Vagina (tissue), 2 donors: Measurements from ENCODE around the gene PEMT. TPM values are rescaled to one million over a fixed set of nuclear protein-coding genes. Genes with fewer than 3 reads are reported as not detected.

Experiments
- DNase-seq, 2 donors: peaks; one replicate each; pipeline ENCODE4 v3.0.0-alpha.2; 2017; ENCODE audit errors: extremely low spot score in 2 of 2
- H3K27ac ChIP-seq: fragments of 200-600 bp; sonication (generic); one replicate; pipeline ENCODE4 v1.5.1; 2019
- H3K27me3 ChIP-seq: fragments of 200-600 bp; sonication (generic); one replicate; pipeline ENCODE4 v1.5.1; 2019
- H3K36me3 ChIP-seq, 2 donors: fragments of 200-600 bp; sonication (generic); one replicate each; pipeline ENCODE4 v1.5.1; 2017 to 2019
- H3K4me1 ChIP-seq: fragments of 200-600 bp; sonication (generic); one replicate; pipeline ENCODE4 v1.5.1; 2019
- H3K4me3 ChIP-seq, 2 donors: fragments of 200-600 bp; sonication (generic); 1 replicate in 1 of 2; 2 replicates in 1 of 2; pipeline ENCODE4 v1.5.1; 2016 to 2019
- H3K9me3 ChIP-seq: fragments of 200-600 bp; sonication (generic); one replicate; pipeline ENCODE4 v1.5.1; 2019
- CTCF ChIP-seq, 3 experiments: fragments of 450-650 bp in 2 of 3; fragments of 200-600 bp in 1 of 3; sonication (generic) in 1 of 3; IDR thresholded peaks; one replicate each; pipeline ENCODE4 v1.5.1; 2017 to 2019; ENCODE audit warnings: antibody characterized with exemption in 3 of 3, mild to moderate bottlenecking in 2 of 3, moderate library complexity in 2 of 3
- POLR2A ChIP-seq, 2 donors: fragments of 450-650 bp; IDR thresholded peaks; one replicate each; pipeline ENCODE4 v1.6.1; 2017; ENCODE audit warnings: antibody characterized with exemption in 2 of 2, mild to moderate bottlenecking in 2 of 2, moderate library complexity in 2 of 2
- POLR2AphosphoS5 ChIP-seq, 2 donors: sonication (generic); formaldehyde crosslinking; IDR thresholded peaks; one replicate each; pipeline ENCODE4 v1.9.0; 2017; ENCODE audit warnings: antibody characterized with exemption in 2 of 2, mild to moderate bottlenecking in 2 of 2, low read depth in 1 of 2; ENCODE audit not compliant: insufficient read depth in 1 of 2
- intact Hi-C: fragments of 100-400 bp; cut with DNase I; formaldehyde crosslinking; loops from one replicate; pipeline ENCODE4 v1.15.1; 2023
- total RNA-seq: library from RNA; depleted of rRNA; stranded (reverse); fragments of >200 nt; gene quantifications from one replicate; pipeline ENCODE4 v1.2.3, GENCODE V29; 2016

The PEMT gene
- total RNA-seq, 1 donor from 2014 or later: 37.3 TPM

GRCh38 chr17:17515934-17516930, 75.3 kb downstream of the PEMT start:
- H3K27ac ChIP-seq: no peak overlapping the region
- intact Hi-C loops: no loop called here
- no peaks in the 10 kb centered on the region for H3K9me3 ChIP-seq
- no peak for DNase-seq
- peaks cover 13% of the 10 kb centered on the region for H3K4me1 ChIP-seq
- H3K36me3 ChIP-seq: peaks cover 0 to 5% of the 10 kb centered on the region in 2 donors
- H3K27me3 ChIP-seq: no peaks in the 10 kb centered on the region
- no peak for TF ChIP-seq POLR2AphosphoS5 (IDR thresholded peaks at IDR 0.05; ENCODE audit: insufficient read depth in 1 of 2, low read depth in 1 of 2)
- no peak for TF ChIP-seq POLR2A (IDR thresholded peaks at IDR 0.05)
- no peak for TF ChIP-seq CTCF (IDR thresholded peaks at IDR 0.05)
- H3K4me3 ChIP-seq: no peak overlapping the region

GRCh38 chr17:17514993-17515933, 76.2 kb downstream of the PEMT start:
- Histone ChIP-seq H3K4me1 (peaks cover 16% of the 10 kb centered on the region), H3K27me3 (no peaks in the 10 kb centered on the region), H3K9me3 (no peaks in the 10 kb centered on the region), H3K4me3 (no peak overlapping the region), H3K27ac (peak overlapping the region; percentile 33), H3K36me3 (no peaks in the 10 kb centered on the region)
- intact Hi-C loops: no loop called here
- DNase-seq: no peak
- TF ChIP-seq CTCF (IDR thresholded peaks at IDR 0.05): no peak
- TF ChIP-seq POLR2AphosphoS5 (IDR thresholded peaks at IDR 0.05; ENCODE audit: insufficient read depth in 1 of 2, low read depth in 1 of 2): no peak
- no peak for TF ChIP-seq POLR2A (IDR thresholded peaks at IDR 0.05)

GRCh38 chr17:17514361-17514992, 77.0 kb downstream of the PEMT start:
- intact Hi-C loops: no loop called here
- DNase-seq: no peak
- TF ChIP-seq CTCF (IDR thresholded peaks at IDR 0.05) (no peak), POLR2A (IDR thresholded peaks at IDR 0.05) (no peak), POLR2AphosphoS5 (IDR thresholded peaks at IDR 0.05; ENCODE audit: insufficient read depth in 1 of 2, low read depth in 1 of 2) (no peak)
- Histone ChIP-seq H3K27me3 (no peaks in the 10 kb centered on the region), H3K4me3 (no peak overlapping the region), H3K27ac (no peak overlapping the region), H3K9me3 (no peaks in the 10 kb centered on the region), H3K36me3 (no peaks in the 10 kb centered on the region), H3K4me1 (peaks cover 16% of the 10 kb centered on the region)

DNA sequence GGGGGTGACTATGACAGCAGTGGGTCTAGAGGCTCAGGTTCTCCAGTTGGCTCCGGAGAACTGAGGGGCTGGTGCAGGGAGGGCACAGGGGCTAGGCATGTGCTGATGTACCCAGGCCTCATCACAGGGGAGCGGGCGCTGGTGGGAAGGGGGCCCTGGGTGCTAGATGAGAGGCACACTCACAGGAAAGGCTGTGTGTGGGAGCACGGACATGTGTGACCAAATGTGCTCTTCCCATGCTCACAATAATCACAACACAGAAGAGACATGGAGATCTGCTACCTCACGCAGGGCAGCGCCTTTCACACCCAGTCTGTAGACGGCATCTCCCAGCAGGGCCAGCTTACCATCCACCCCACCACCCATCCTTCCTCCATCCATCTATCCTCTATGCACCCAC, 77.9 kb downstream of the PEMT start:
- intact Hi-C loops: no loop called here

More for the DNA sequence above, 77.9 kb downstream of the PEMT start:
- DNase-seq: no peak
- no peaks in the 10 kb centered on the region for H3K9me3 ChIP-seq
- H3K36me3 ChIP-seq: no peaks in the 10 kb centered on the region
- TF ChIP-seq POLR2AphosphoS5 (IDR thresholded peaks at IDR 0.05; ENCODE audit: insufficient read depth in 1 of 2, low read depth in 1 of 2) (no peak), POLR2A (IDR thresholded peaks at IDR 0.05) (no peak), CTCF (IDR thresholded peaks at IDR 0.05) (no peak)
- no peak overlapping the region for H3K27ac ChIP-seq
- peaks cover 16% of the 10 kb centered on the region for H3K4me1 ChIP-seq
- no peaks in the 10 kb centered on the region for H3K27me3 ChIP-seq
- H3K4me3 ChIP-seq: no peak overlapping the region
